Cardiac fibroblast (primary cell): ENCODE results near the gene RELN.

Experiments
- DNase-seq, 2 donors: peaks; one replicate each; pipeline versions ENCODE4 v3.0.0 to v3.0.0-alpha.2; 2010; ENCODE audit warnings: low read depth in 2 of 2
- H3K4me3 ChIP-seq, 2 donors: replicated peaks in 1 of 2; 1 replicate in 1 of 2; 2 replicates in 1 of 2; pipeline ENCODE4 v1.5.1; 2011; ENCODE audit warnings: low read depth in 2 of 2, low read length in 2 of 2, mild to moderate bottlenecking in 2 of 2, moderate library complexity in 1 of 2
- CTCF ChIP-seq: IDR thresholded peaks from one replicate; pipeline ENCODE4 v1.5.1; 2011; ENCODE audit warnings: low read depth, mild to moderate bottlenecking, low read length, inconsistent platforms

RELN gene

GRCh38 chr7:103762065-103762760 lies 227.2 kb downstream of the RELN start:
- no peak for TF ChIP-seq CTCF
- no peak for DNase-seq

GRCh38 chr7:103752995-103753394 lies 236.5 kb downstream of the RELN start:
- H3K4me3 ChIP-seq = no peak overlapping the region
- peak in 1 of 2 donors; percentile 50 for DNase-seq
- peak; percentile 7 for TF ChIP-seq CTCF

More at GRCh38 chr7:103762065-103762760, 227.2 kb downstream of the RELN start:
- no peak overlapping the region for H3K4me3 ChIP-seq

GRCh38 chr7:103751311-103751880 lies 238.1 kb downstream of the RELN start:
- no peak for TF ChIP-seq CTCF
- DNase-seq = no peak
- no peak overlapping the region for H3K4me3 ChIP-seq

GRCh38 chr7:103748680-103749079 lies 240.8 kb downstream of the RELN start:
- H3K4me3 ChIP-seq = no peak overlapping the region
- DNase-seq = no peak
- no peak for TF ChIP-seq CTCF

GRCh38 chr7:103735377-103735776 lies 254.1 kb downstream of the RELN start:
- H3K4me3 ChIP-seq = no peak overlapping the region
- DNase-seq = peak in 1 of 2 donors; percentile 74
- TF ChIP-seq CTCF = no peak

- TF ChIP-seq CTCF = no peak
- DNase-seq = no peak
Measured at GRCh38 chr7:103731169-103731568, 258.3 kb downstream of the RELN start.

More at GRCh38 chr7:103731169-103731568, 258.3 kb downstream of the RELN start:
- no peak overlapping the region for H3K4me3 ChIP-seq
